ENCODE data around the gene HEXD.

The HEXD gene

DNA sequence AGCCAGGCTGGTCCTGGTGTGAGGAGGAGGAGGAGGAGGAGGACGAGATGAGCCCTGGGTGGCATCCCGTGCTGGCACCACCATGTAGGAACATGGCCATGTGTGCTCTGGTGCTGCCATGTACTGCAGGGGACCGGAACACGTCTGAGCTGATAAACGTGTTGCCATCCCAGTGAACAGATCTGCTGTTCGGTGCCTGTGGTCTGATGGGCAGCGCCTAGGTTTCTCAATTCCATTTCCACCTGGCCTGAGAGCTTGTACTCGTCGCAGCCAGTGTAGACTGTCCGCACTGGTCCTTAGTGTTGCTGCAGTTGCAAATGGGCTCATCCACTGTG lies 73.0 kb downstream of the HEXD start:
- DNase-seq (ENCODE audit: low read depth), result no peak

GRCh38 chr17:82491533-82491932 lies 73.4 kb downstream of the HEXD start:
- no peak for DNase-seq (ENCODE audit: low read depth)

Data from activated T-cell treated with anti-CD3 and anti-CD28 coated beads for 24 hours (primary cell).